Measurements from ENCODE around the gene EIF3M. TPM values are rescaled to one million over a fixed set of nuclear protein-coding genes. Genes with fewer than 3 reads are reported as not detected.
A peak's percentile ranks its signal among the peaks of the same experiment; 100 is the strongest.

The EIF3M gene
- total RNA-seq, 1 experiment from 2014 or later, result 372 TPM

GRCh38 chr11:32561835-32562234 is 21.8 kb upstream of the EIF3M start:
- H3K4me3 ChIP-seq (ENCODE audit: low read depth, low read length), result no peak overlapping the region
- H3K27me3 Mint-ChIP-seq (ENCODE audit: insufficient read depth, unreplicated experiment), result no peaks in the 10 kb centered on the region
- peaks cover 5% of the 10 kb centered on the region for H3K36me3 Mint-ChIP-seq (ENCODE audit: insufficient read depth, unreplicated experiment)
- peak in 1 of 2 experiments; percentile 11 for DNase-seq
- no TSS peak for BruUV-seq (replicated peaks)
- POLR2A ChIA-PET, result no interaction called here
- no peaks in the 10 kb centered on the region for H3K9me3 Mint-ChIP-seq (ENCODE audit: unreplicated experiment)
- no peaks in the 10 kb centered on the region for H3K4me1 ChIP-seq
- intact Hi-C loops (cut with micrococcal nuclease; ENCODE audit: unreplicated experiment), result no loop called here
- no peak overlapping the region for H3K27ac Mint-ChIP-seq (ENCODE audit: unreplicated experiment)
- H3K36me3 ChIP-seq (ENCODE audit: control insufficient read depth, insufficient read depth, low read length), result no peaks in the 10 kb centered on the region
- no peaks in the 10 kb centered on the region for H3K9me3 ChIP-seq
- CTCF ChIA-PET, result interaction anchor here (0.6 to 1.1 kb wide), 2 partner anchors 109 to 176 kb away, joined by 3 to 7 read pairs; no protein-coding TSS in a partner anchor
- peaks cover 7% of the 10 kb centered on the region for H3K4me1 Mint-ChIP-seq (ENCODE audit: low read depth, unreplicated experiment)
- no peak overlapping the region for H3K4me3 Mint-ChIP-seq (ENCODE audit: unreplicated experiment)
- H3K27me3 ChIP-seq (replicated peaks; ENCODE audit: control insufficient read depth, insufficient read depth, low read length), result no peaks in the 10 kb centered on the region
- TF ChIP-seq CTCF (IDR thresholded peaks at IDR 0.05; ENCODE audit: insufficient read depth in 1 of 2, low read depth in 1 of 2, low read length in 1 of 2, severe bottlenecking in 1 of 2, unreplicated experiment in 1 of 2), result no peak

- Mint-ChIP-seq H3K4me3 (ENCODE audit: unreplicated experiment) (no peak overlapping the region), H3K4me1 (ENCODE audit: low read depth, unreplicated experiment) (peaks cover 7% of the 10 kb centered on the region), H3K9me3 (ENCODE audit: unreplicated experiment) (no peaks in the 10 kb centered on the region), H3K27ac (ENCODE audit: unreplicated experiment) (no peak overlapping the region), H3K36me3 (ENCODE audit: insufficient read depth, unreplicated experiment) (peaks cover 5% of the 10 kb centered on the region), H3K27me3 (ENCODE audit: insufficient read depth, unreplicated experiment) (no peaks in the 10 kb centered on the region)
- no peaks in the 10 kb centered on the region for H3K27me3 ChIP-seq (replicated peaks; ENCODE audit: control insufficient read depth, insufficient read depth, low read length)
- H3K9me3 ChIP-seq, result no peaks in the 10 kb centered on the region
- no peaks in the 10 kb centered on the region for H3K4me1 ChIP-seq
- POLR2A ChIA-PET, result no interaction called here
- intact Hi-C loops (cut with micrococcal nuclease; ENCODE audit: unreplicated experiment), result no loop called here
- no peaks in the 10 kb centered on the region for H3K36me3 ChIP-seq (ENCODE audit: control insufficient read depth, insufficient read depth, low read length)
- no peak for DNase-seq
- CTCF ChIA-PET, result interaction anchor here (1.1 kb wide), 1 partner anchor 177 kb away, joined by 3 read pairs; no protein-coding TSS in a partner anchor
- BruUV-seq (replicated peaks), result no TSS peak
- no peak overlapping the region for H3K4me3 ChIP-seq (ENCODE audit: low read depth, low read length)
- no peak for TF ChIP-seq CTCF (IDR thresholded peaks at IDR 0.05; ENCODE audit: insufficient read depth in 1 of 2, low read depth in 1 of 2, low read length in 1 of 2, severe bottlenecking in 1 of 2, unreplicated experiment in 1 of 2)
Observed at GRCh38 chr11:32562839-32563599, 20.6 kb upstream of the EIF3M start.

- Histone ChIP-seq H3K4me3 (ENCODE audit: low read depth, low read length) (no peak overlapping the region), H3K36me3 (ENCODE audit: control insufficient read depth, insufficient read depth, low read length) (no peaks in the 10 kb centered on the region), H3K9me3 (no peaks in the 10 kb centered on the region), H3K27me3 (replicated peaks; ENCODE audit: control insufficient read depth, insufficient read depth, low read length) (no peaks in the 10 kb centered on the region), H3K4me1 (no peaks in the 10 kb centered on the region)
- H3K9me3 Mint-ChIP-seq (ENCODE audit: unreplicated experiment), result no peaks in the 10 kb centered on the region
- DNase-seq, result no peak
- intact Hi-C loops (cut with micrococcal nuclease; ENCODE audit: unreplicated experiment), result no loop called here
- no peak overlapping the region for H3K4me3 Mint-ChIP-seq (ENCODE audit: unreplicated experiment)
- TF ChIP-seq CTCF (IDR thresholded peaks at IDR 0.05; ENCODE audit: insufficient read depth in 1 of 2, low read depth in 1 of 2, low read length in 1 of 2, severe bottlenecking in 1 of 2, unreplicated experiment in 1 of 2), result no peak
- ChIA-PET POLR2A (no interaction called here), CTCF (no interaction called here)
- H3K27ac Mint-ChIP-seq (ENCODE audit: unreplicated experiment), result no peak overlapping the region
- no TSS peak for BruUV-seq (replicated peaks)
- no peaks in the 10 kb centered on the region for H3K27me3 Mint-ChIP-seq (ENCODE audit: insufficient read depth, unreplicated experiment)
- peaks cover 5% of the 10 kb centered on the region for H3K36me3 Mint-ChIP-seq (ENCODE audit: insufficient read depth, unreplicated experiment)
- H3K4me1 Mint-ChIP-seq (ENCODE audit: low read depth, unreplicated experiment), result peaks cover 7% of the 10 kb centered on the region
Observed at GRCh38 chr11:32563600-32563959, 20.1 kb upstream of the EIF3M start.

All from Caco-2 (cell line).